SK-N-SH (cell line): Measurements from ENCODE around the gene MEOX1.

Experiments
- EP300 ChIP-seq, 2 experiments: IDR thresholded peaks; 2 replicates each; pipeline versions ENCODE4 v1.4.0 to v1.6.1; 2012; ENCODE audit warnings: borderline replicate concordance in 1 of 2, low read depth in 1 of 2, low read length in 1 of 2
- EZH2phosphoT487 ChIP-seq: fragments of 200-600 bp; sonication (generic); IDR thresholded peaks from 2 replicates; pipeline ENCODE4 v1.6.1; 2017; ENCODE audit warnings: low read depth, mixed run types, mild to moderate bottlenecking, antibody characterized with exemption, moderate library complexity, borderline replicate concordance
- FOXJ3 ChIP-seq: sonication (generic); formaldehyde crosslinking; IDR thresholded peaks from 2 replicates; pipeline ENCODE4 v1.5.1; 2020; ENCODE audit warnings: mild to moderate bottlenecking, missing genetic modification reagents
- GATA2 ChIP-seq: sonication (generic); formaldehyde crosslinking; IDR thresholded peaks from 2 replicates; pipeline ENCODE4 v1.5.0; 2020; ENCODE audit warnings: mild to moderate bottlenecking, missing genetic modification reagents
- POLR2AphosphoS5 ChIP-seq: IDR thresholded peaks from 2 replicates; pipeline ENCODE4 v1.6.1; 2012; ENCODE audit warnings: low read depth, low read length
- RCOR1 ChIP-seq: fragments of 150-350 bp; IDR thresholded peaks from 2 replicates; pipeline ENCODE4 v1.6.1; 2017; ENCODE audit warnings: antibody characterized with exemption, low read length
- SMC3 ChIP-seq: IDR thresholded peaks from 2 replicates; pipeline ENCODE4 v1.6.1; 2012; ENCODE audit warnings: low read depth, low read length, improper control_type of control experiment
- YY1 ChIP-seq: IDR thresholded peaks from 2 replicates; pipeline ENCODE4 v1.4.0; 2012; ENCODE audit warnings: low read depth, mild to moderate bottlenecking
- TF ChIP-seq, protein P1 (sequence below): fragments of 200-600 bp; sonication (generic); IDR thresholded peaks from 2 replicates; pipeline ENCODE4 v1.6.1; 2017; ENCODE audit warnings: antibody characterized with exemption, mild to moderate bottlenecking, moderate library complexity
- TF ChIP-seq, protein P2 (sequence below): IDR thresholded peaks from 2 replicates; pipeline ENCODE4 v1.4.0; 2012; ENCODE audit warnings: low read depth, borderline replicate concordance

DNA sequence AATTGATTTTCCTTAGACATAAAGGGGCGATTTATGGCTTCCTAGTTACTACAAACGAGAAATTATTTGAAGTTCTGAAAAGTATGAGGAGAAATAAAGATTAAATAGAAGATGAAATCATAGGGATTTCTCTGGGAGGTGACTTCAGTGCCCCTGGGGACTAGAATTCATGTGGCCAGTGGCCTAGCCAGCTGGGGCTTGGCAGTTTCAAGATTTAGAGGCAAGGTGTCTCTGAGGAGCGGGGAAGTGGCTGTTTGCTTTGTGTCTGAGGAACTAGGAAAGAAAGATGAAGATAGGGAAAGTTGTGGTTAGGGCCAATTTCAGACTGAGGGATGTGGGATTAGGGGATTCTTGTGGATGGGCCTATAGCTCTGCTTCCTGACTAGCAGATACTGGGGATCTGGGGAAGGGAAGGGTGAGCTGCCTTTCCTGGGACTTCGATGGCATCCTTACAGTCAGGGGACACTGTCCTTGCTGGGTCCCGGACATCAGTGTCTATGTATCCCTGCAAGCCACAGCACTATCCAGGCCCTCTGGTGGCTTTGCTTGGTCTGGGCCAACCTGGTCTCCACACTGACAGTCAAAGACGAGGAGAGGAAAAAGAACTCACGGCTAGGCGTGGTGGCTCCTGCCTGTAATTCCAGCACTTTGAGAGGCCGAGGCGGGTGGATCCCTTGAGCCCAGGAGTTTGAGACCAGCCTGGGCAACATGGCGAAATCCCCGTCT, 22.4 kb upstream of the MEOX1 start:
- TF ChIP-seq POLR2AphosphoS5 (no peak), GATA2 (CRISPR knock-in tag) (no peak), RCOR1 (no peak), FOXJ3 (CRISPR knock-in tag) (no peak), YY1 (no peak), SMC3 (no peak), EP300 (IDR thresholded peaks at IDR 0.05; ENCODE audit: borderline replicate concordance in 1 of 2, low read depth in 1 of 2, low read length in 1 of 2) (no peak), EZH2phosphoT487 (no peak)
- TF ChIP-seq, protein P1, sequence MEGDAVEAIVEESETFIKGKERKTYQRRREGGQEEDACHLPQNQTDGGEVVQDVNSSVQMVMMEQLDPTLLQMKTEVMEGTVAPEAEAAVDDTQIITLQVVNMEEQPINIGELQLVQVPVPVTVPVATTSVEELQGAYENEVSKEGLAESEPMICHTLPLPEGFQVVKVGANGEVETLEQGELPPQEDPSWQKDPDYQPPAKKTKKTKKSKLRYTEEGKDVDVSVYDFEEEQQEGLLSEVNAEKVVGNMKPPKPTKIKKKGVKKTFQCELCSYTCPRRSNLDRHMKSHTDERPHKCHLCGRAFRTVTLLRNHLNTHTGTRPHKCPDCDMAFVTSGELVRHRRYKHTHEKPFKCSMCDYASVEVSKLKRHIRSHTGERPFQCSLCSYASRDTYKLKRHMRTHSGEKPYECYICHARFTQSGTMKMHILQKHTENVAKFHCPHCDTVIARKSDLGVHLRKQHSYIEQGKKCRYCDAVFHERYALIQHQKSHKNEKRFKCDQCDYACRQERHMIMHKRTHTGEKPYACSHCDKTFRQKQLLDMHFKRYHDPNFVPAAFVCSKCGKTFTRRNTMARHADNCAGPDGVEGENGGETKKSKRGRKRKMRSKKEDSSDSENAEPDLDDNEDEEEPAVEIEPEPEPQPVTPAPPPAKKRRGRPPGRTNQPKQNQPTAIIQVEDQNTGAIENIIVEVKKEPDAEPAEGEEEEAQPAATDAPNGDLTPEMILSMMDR, result no peak
- TF ChIP-seq, protein P2, sequence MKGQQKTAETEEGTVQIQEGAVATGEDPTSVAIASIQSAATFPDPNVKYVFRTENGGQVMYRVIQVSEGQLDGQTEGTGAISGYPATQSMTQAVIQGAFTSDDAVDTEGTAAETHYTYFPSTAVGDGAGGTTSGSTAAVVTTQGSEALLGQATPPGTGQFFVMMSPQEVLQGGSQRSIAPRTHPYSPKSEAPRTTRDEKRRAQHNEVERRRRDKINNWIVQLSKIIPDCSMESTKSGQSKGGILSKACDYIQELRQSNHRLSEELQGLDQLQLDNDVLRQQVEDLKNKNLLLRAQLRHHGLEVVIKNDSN, result no peak
